Body of pancreas (tissue), 4 donors: ENCODE results near the gene DUOXA1. TPM values are rescaled to one million over a fixed set of nuclear protein-coding genes. Genes with fewer than 3 reads are reported as not detected.
A peak's percentile ranks its signal among the peaks of the same experiment; 100 is the strongest.

ENCODE experiments used
- ATAC-seq: fragments of 150-250 bp; one replicate; pipeline ENCODE4 v1.9.1; 2016
- DNase-seq, 4 donors: peaks; one replicate each; pipeline ENCODE4 v3.0.0-alpha.2; 2019
- H3K27ac ChIP-seq, 4 donors: fragments of 200-600 bp; sonication (generic); 1 replicate in 3 of 4; 2 replicates in 1 of 4; pipeline versions ENCODE4 v1.5.1 to v1.6.1; 2016 to 2019; ENCODE audit warnings: mild to moderate bottlenecking in 1 of 4, mixed read lengths in 1 of 4, moderate library complexity in 1 of 4
- H3K27me3 ChIP-seq, 2 donors: fragments of 200-600 bp; sonication (generic); one replicate each; pipeline ENCODE4 v1.6.0; 2016; ENCODE audit warnings: mild to moderate bottlenecking in 1 of 2
- H3K36me3 ChIP-seq, 2 donors: fragments of 200-600 bp; sonication (generic); replicated peaks in 1 of 2; 2 replicates each; pipeline ENCODE4 v1.5.1; 2016; ENCODE audit warnings: low read depth in 2 of 2; ENCODE audit not compliant: insufficient read depth in 1 of 2
- H3K4me1 ChIP-seq: fragments of 200-600 bp; sonication (generic); one replicate; pipeline ENCODE4 v1.6.0; 2016
- H3K4me3 ChIP-seq, 2 donors: fragments of 200-600 bp; sonication (generic); 1 replicate in 1 of 2; 2 replicates in 1 of 2; pipeline ENCODE4 v1.5.1; 2016 to 2019
- H3K9me3 ChIP-seq, 3 donors: fragments of 200-600 bp; sonication (generic); 1 replicate in 2 of 3; 2 replicates in 1 of 3; pipeline ENCODE4 v1.5.1; 2016
- POLR2A ChIP-seq, 3 donors: fragments of 450-650 bp; IDR thresholded peaks; one replicate each; pipeline ENCODE4 v1.6.1; 2016; ENCODE audit warnings: antibody characterized with exemption in 3 of 3, mild to moderate bottlenecking in 2 of 3
- WGBS, 2 donors: methylation state at CpG; one replicate each; pipeline ENCODE4 v1.1.5; 2017; 5-methylcytosine and 5-hydroxymethylcytosine counted together
- intact Hi-C: fragments of 100-400 bp; cut with DNase I; formaldehyde crosslinking; loops from one replicate; pipeline ENCODE4 v1.15.1; 2023
- total RNA-seq, 2 donors: library from RNA; depleted of rRNA; stranded (reverse); fragments of >200 nt; gene quantifications; one replicate each; pipeline ENCODE4 v1.1.0, GENCODE V29; 2016
- TF ChIP-seq, protein P1 (sequence below), 7 experiments: fragments of 450-650 bp in 4 of 7; fragments of 200-600 bp in 3 of 7; sonication (generic) in 3 of 7; IDR thresholded peaks; one replicate each; pipeline ENCODE4 v1.5.1; 2016 to 2019; ENCODE audit warnings: antibody characterized with exemption in 7 of 7

DUOXA1 gene
- total RNA-seq, 2 donors from 2014 or later: not detected

DNA sequence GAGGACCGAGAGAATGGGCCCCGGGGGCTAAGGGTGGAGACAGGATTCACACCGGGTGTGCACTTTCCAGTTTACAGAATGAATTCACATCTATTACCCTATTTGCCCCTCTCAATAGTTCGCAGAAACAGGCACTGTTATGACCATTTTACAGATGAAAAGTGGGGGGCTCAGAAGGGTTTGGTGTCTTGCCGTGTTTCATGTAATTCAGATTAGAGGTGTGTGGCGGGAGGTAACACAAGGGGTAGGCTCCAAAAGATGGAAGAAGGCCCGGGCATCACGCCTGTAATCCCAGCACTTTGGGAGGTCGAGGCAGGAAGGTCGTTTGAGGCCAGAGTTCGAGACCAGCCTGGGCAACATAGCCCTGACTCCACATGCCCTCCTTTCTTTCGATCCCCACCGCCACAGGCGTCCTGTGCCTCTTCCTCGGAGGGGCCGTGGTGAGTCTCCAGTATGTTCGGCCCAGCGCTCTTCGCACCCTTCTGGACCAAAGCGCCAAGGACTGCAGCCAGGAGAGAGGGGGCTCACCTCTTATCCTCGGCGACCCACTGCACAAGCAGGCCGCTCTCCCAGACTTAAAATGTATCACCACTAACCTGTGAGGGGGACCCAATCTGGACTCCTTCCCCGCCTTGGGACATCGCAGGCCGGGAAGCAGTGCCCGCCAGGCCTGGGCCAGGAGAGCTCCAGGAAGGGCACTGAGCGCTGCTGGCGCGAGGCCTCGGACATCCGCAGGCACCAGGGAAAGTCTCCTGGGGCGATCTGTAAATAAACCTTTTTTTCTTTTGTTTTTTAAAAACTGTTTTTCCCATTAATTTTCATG, 12.2 kb downstream of the DUOXA1 start:
- intact Hi-C loops: no loop called here
- Histone ChIP-seq H3K27me3 (peaks cover 0 to 26% of the 10 kb centered on the region in 2 donors), H3K4me1 (peaks cover 33% of the 10 kb centered on the region), H3K36me3 (no peaks in the 10 kb centered on the region), H3K4me3 (no peak overlapping the region), H3K27ac (no peak overlapping the region), H3K9me3 (no peaks in the 10 kb centered on the region)
- WGBS, 2 donors: 35 to 37% methylated on average over 27 to 32 of the region's 33 CpGs
- TF ChIP-seq POLR2A (IDR thresholded peaks at IDR 0.05): no peak
- TF ChIP-seq, protein P1, sequence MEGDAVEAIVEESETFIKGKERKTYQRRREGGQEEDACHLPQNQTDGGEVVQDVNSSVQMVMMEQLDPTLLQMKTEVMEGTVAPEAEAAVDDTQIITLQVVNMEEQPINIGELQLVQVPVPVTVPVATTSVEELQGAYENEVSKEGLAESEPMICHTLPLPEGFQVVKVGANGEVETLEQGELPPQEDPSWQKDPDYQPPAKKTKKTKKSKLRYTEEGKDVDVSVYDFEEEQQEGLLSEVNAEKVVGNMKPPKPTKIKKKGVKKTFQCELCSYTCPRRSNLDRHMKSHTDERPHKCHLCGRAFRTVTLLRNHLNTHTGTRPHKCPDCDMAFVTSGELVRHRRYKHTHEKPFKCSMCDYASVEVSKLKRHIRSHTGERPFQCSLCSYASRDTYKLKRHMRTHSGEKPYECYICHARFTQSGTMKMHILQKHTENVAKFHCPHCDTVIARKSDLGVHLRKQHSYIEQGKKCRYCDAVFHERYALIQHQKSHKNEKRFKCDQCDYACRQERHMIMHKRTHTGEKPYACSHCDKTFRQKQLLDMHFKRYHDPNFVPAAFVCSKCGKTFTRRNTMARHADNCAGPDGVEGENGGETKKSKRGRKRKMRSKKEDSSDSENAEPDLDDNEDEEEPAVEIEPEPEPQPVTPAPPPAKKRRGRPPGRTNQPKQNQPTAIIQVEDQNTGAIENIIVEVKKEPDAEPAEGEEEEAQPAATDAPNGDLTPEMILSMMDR (IDR thresholded peaks at IDR 0.05): no peak
- no peak for DNase-seq
- ATAC-seq: peak; percentile 30

DNA sequence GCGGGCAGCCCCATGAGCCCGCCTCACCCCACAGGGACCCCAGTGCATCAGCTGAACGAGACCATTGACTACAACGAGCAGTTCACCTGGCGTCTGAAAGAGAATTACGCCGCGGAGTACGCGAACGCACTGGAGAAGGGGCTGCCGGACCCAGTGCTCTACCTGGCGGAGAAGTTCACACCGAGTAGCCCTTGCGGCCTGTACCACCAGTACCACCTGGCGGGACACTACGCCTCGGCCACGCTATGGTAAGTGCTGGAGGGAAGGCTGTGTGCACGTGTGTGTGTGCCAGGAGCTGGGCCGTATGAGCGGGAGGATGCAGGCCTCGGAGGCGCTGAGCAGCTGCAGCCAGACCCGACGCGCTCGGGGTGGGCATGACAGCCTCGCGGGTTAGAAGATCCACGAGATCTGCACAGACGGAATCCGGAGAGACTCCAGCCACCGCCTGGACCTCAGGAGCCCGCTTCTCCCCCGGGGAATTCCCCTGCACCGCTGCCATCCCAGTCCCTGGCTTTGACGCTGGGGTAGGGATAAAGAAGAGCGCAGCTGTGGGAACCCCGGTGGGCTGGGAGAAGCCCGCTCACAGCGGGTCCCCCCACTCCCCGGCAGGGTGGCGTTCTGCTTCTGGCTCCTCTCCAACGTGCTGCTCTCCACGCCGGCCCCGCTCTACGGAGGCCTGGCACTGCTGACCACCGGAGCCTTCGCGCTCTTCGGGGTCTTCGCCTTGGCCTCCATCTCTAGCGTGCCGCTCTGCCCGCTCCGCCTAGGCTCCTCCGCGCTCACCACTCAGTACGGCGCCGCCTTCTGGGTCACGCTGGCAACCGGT, 13.0 kb downstream of the DUOXA1 start:
- H3K4me1 ChIP-seq: peaks cover 41% of the 10 kb centered on the region
- intact Hi-C loops: no loop called here
- WGBS, 2 donors: 16 to 28% methylated on average over 30 to 64 of the region's 65 CpGs
- peaks cover 0 to 34% of the 10 kb centered on the region in 2 donors for H3K27me3 ChIP-seq
- H3K9me3 ChIP-seq: no peaks in the 10 kb centered on the region
- TF ChIP-seq, protein P1 (IDR thresholded peaks at IDR 0.05): no peak
- TF ChIP-seq POLR2A (IDR thresholded peaks at IDR 0.05): no peak
- DNase-seq (no peak), ATAC-seq (no peak)
- H3K36me3 ChIP-seq: no peaks in the 10 kb centered on the region
- no peak overlapping the region for H3K4me3 ChIP-seq
- no peak overlapping the region for H3K27ac ChIP-seq

DNA sequence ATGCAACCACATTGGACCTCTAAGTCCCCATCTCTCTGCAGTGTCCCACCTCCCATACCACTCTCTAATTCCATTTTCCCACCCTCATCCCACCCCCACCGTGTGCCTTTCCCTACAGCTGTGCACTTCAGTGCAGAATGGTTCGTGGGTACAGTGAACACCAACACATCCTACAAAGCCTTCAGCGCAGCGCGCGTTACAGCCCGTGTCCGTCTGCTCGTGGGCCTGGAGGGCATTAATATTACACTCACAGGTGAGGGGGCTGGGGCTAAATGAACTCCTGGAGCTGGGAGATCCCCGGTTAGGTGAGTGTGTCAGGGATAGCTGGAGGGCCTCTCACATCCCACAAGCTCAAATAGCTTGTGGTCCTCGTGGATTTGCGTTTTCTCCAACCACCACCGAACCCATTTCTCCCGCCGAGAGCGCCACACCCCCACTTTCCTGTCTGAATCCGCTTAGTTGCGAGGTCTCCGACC, 13.6 kb downstream of the DUOXA1 start:
- ATAC-seq (no peak), DNase-seq (no peak)
- Histone ChIP-seq H3K27ac (no peak overlapping the region), H3K4me3 (no peak overlapping the region), H3K4me1 (peaks cover 41% of the 10 kb centered on the region), H3K27me3 (peaks cover 0 to 39% of the 10 kb centered on the region in 2 donors), H3K9me3 (no peaks in the 10 kb centered on the region), H3K36me3 (no peaks in the 10 kb centered on the region)
- intact Hi-C loops: no loop called here
- TF ChIP-seq, protein P1 (IDR thresholded peaks at IDR 0.05): no peak
- TF ChIP-seq POLR2A (IDR thresholded peaks at IDR 0.05): no peak
- WGBS, 2 donors: 41 to 53% methylated on average over 18 to 19 of the region's 19 CpGs

DNA sequence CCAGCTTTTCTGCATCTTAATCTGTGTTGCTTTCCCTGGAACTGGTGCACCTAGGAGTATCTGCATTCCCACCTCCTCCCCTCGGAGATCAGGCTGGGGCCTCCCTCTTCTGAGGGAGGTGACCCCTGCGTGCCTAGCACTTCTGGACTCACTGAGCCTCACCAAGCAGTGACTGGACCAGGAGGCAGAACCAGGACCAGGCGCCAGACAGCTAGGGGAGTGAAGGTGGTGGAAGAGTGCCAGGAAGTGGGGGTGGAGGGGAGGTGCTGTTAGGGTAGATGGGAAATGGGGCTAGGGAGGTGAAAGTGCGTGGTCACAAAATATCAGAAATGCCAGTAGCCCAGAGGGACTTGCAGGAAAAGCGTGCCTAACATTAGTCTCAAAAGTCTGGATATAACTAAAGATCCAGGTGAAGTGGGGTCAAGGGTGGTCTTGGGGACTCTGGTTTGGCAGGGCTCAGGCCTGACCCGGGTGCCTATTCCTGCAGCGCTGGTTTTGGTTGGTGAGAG, 14.3 kb downstream of the DUOXA1 start:
- H3K27me3 ChIP-seq: peaks cover 0 to 39% of the 10 kb centered on the region in 2 donors
- H3K4me3 ChIP-seq: no peak overlapping the region
- intact Hi-C loops: no loop called here
- H3K4me1 ChIP-seq: peaks cover 41% of the 10 kb centered on the region
- no peaks in the 10 kb centered on the region for H3K36me3 ChIP-seq
- ATAC-seq (no peak), DNase-seq (no peak)
- H3K27ac ChIP-seq: no peak overlapping the region
- no peaks in the 10 kb centered on the region for H3K9me3 ChIP-seq
- 60 to 67% methylated on average over 7 of the region's 7 CpGs for WGBS, 2 donors
- TF ChIP-seq POLR2A (IDR thresholded peaks at IDR 0.05): no peak
- TF ChIP-seq, protein P1 (IDR thresholded peaks at IDR 0.05): no peak
